GM12873 (cell line): ENCODE results near the gene KCNMB2.

Experiments
- TF ChIP-seq, protein P1 (sequence below): IDR thresholded peaks from 2 replicates; pipeline ENCODE4 v1.5.1; 2012; ENCODE audit warnings: low read depth, mild to moderate bottlenecking, moderate library complexity, low read length, control low read depth; ENCODE audit not compliant: insufficient read depth; ENCODE audit errors: missing control alignments

The KCNMB2 gene

DNA sequence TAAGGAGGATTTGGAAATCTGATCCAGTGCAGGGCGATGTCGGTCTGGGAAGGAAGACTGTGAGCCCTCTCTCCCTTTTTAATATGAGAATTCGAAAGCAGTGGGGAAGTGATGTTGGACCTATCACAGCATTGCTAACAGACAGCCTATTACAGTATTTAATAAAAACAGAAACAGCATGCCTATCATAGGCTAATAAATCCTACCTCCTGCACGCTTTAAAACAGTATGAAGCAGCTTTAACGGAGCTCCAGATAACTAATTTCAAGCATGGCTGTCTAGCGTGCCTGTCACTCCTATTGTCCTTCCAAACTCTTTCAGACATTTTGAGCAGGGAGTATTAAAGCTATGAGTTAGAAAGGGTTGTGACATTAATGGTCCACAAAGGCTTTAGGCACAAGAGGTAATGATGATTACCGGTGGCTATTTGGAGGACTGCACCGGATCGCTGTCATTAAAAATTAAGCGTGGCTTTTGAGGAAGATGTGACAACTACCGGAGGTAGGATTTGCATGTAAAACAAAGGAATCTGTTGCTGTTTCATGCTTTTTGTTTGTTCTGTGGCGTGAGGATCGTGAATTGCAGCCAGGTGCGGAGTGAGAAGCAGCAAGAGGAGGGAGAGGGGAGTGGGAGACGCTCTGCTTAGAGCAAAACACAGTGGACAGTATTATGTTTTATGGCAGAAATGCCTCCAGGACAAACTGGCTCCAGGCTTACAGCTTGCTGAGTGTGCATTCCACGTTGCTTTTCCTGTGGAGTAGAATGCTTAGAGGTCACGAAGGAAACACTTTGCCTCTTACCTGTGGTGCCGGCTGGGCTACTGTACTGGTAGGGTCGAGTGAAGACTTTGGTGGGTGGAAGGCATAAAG, at the start of gene KCNMB2:
Gene KCNMB2, plus strand, starts transcription at position 226 of the 869 bp plus-strand sequence.
- TF ChIP-seq, protein P1, sequence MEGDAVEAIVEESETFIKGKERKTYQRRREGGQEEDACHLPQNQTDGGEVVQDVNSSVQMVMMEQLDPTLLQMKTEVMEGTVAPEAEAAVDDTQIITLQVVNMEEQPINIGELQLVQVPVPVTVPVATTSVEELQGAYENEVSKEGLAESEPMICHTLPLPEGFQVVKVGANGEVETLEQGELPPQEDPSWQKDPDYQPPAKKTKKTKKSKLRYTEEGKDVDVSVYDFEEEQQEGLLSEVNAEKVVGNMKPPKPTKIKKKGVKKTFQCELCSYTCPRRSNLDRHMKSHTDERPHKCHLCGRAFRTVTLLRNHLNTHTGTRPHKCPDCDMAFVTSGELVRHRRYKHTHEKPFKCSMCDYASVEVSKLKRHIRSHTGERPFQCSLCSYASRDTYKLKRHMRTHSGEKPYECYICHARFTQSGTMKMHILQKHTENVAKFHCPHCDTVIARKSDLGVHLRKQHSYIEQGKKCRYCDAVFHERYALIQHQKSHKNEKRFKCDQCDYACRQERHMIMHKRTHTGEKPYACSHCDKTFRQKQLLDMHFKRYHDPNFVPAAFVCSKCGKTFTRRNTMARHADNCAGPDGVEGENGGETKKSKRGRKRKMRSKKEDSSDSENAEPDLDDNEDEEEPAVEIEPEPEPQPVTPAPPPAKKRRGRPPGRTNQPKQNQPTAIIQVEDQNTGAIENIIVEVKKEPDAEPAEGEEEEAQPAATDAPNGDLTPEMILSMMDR: no peak

DNA sequence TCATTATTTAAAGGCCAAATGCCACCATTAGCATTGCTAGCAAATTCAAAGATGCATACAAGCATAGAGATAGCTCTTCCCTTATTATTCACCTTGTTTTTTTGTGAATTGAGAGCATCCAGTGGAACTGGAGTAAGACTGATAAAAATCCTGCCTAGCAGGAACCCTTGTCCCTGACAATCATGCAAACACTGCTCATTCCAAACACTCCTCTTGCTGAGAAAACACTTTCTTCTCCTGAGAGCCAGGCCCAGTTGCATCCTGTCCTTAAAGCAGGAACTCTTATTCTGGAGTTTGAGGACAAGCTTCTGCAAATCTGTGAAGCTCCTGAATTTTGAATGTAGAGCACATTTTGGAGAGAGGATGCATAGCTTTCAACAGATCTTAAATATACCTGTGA, 49.3 kb upstream of the KCNMB2 start:
- TF ChIP-seq, protein P1: no peak

DNA sequence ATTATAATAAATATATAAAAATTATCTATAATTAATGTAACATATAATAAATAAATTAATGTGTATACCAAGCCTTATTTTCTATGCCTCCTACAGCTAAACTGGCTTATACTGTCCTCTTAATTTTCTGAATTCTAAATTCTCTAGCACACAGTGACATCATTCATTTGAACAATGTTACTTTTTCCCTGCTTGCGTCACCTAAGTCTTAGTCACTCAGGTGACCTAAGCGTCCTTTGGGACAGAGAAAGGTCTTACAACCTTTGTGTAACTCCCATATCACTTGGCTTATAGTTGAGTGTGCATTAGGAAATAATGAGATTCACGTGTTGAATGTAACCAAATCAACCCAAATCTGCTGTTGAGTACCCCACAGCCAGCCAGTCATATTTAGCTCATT, 48.5 kb upstream of the KCNMB2 start:
- TF ChIP-seq, protein P1: no peak

DNA sequence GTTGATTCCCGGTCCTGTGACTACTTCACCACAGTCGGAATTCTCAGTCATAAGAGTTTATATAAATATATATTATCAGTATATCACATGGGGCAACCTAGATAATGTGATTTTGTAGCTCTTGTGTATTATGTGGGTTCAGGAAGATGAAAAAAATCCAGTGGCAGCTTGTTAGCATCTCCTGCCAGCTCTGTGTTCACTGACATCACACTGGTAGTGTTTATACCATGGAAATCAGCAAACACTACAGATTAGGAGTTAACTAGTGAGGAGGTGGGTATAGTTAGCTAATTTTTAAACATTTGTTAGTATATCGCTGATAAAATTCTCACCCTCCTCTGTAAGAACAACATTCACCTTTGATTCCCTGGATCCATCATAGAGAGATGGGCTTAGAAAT, 44.5 kb upstream of the KCNMB2 start:
- TF ChIP-seq, protein P1: no peak

DNA sequence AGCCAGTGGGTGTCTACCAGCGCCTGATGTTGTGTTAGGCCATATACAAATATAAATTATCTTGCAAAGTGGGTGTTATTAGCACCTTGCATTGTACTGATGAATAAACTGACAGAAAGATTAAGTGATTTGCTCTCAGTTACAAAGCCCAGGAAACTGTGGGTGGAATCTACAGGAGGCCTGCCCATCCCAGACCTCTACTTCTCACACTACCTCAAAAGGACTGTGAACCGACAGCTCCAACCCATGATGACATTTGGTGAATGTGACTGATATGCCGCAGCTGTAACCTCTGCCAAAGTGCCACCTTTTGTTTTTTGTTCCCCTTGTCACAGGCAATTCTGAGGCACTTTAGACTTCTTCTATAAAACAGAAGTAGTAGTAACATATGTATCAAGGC, 43.7 kb upstream of the KCNMB2 start:
- TF ChIP-seq, protein P1: no peak

DNA sequence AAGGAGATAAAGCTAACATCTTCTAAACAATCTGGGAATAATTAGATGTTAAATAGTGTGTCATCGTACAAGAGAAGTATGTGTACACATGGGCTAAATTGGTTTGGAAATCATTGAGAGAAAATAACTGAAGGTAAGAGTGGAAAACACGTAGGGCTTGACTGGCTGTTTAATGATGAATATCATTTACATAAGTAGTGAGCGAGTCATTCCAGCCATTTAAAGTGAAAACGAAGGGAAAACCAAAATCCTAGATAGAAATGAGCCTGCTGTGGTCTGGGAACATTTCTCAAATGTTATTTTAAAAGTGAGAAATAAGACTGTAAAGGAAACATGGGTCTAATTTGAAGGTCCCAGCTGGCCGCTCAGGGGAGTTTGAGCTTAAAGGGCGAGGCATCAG, 41.9 kb upstream of the KCNMB2 start:
- TF ChIP-seq, protein P1: no peak

DNA sequence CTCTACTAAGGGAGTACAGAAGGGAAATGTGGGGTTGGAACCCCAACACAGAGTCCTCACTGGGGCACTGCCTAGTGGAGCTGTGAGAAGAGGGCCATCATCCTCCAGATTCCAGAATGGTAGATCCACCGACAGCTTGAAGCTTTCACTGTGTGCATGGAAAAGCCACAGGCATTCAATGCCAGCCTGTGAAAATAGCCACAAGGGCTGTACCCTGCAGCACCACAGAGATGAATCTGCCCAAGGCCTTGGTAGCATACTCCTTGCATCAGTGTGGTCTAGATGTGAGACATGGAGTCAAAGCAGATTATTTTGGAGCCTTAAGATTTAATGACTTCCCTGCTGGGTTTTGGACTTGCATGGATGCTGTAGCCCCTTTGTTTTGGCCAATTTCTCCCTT, 39.3 kb upstream of the KCNMB2 start:
- TF ChIP-seq, protein P1: no peak
